CD4-positive, alpha-beta T cell treated with Interleukin-17A for 1 hour (primary cell): Measurements from ENCODE around the gene LDLRAP1.
"Not testable (repeated sequence)": the region's sequence is repeated elsewhere in the genome, so short reads cannot be mapped to it uniquely, and the experiment has no call there.

ENCODE experiments used
- DNase-seq: peaks from one replicate; pipeline ENCODE4 v3.0.0-alpha.2; 2020

The LDLRAP1 gene

DNA sequence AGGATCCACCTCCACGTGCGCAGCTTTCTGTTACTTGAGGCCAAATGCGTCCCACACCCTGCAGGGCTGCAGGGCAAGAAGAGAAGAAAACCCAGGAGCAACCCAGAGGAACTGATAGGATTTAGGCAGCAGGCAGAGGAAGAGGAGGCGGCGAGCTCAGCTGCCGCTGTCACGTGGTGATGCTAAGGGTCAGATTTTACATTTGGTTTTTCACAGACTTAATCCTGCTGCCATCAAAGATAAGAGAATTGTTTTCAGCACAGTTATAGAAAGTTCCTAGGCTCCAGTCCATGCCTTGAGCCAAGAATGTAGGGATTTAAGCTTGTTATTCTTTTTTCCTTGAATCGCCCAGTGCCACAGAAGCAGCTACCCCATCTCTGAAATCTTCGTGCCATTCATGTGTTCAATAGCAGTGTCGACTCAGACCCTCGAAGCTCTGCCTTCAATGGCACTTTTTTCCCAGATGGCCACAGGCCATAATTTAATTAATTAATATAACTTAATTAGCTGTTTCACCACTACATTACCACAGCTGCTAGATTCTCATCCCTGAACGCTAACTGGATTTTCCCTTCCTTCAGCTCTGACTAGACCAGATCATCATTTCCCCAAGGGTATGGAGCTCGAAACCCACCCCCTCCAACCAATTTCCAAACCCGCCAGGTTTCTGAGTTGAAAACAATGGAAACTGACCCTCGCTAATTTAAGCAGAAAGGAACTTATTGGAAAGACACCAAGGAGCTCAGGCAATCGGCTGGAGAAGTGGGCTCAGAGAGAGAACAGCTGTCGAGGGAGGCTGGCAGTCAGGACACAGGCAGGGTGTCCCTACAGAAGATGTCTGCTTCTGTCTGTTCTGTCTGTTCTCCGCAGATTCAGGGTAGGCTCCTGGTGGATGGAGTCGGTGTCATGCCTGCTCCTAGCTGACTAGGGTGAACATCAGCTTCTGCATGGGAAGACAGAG lies 36.2 kb downstream of the LDLRAP1 start:
- DNase-seq: no peak

DNA sequence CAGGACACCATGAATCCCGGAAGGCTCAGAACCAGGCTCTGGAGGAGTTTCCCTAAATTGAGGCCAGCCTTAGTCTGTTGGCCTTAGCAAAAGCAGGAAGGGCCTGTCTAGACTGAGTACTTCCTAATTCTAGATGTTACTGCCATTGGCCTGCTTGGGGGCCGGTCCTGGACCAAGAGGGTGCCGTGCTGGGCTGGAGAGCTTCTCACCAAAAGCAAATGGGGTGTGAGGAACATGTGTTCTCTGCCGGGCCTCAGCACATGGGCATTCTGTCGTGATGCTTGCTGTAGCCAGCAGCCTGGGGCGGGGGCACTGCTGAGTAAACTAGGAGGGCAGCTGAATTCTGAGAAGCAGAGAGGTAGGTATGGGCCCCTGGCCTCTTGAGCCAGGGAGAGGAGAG lies 37.5 kb downstream of the LDLRAP1 start:
- no peak for DNase-seq

GRCh38 chr1:25581764-25582163 lies 38.4 kb downstream of the LDLRAP1 start:
- DNase-seq: no peak

GRCh38 chr1:25583519-25584370 lies 40.3 kb downstream of the LDLRAP1 start:
- no peak for DNase-seq

GRCh38 chr1:25586181-25586588 lies 42.8 kb downstream of the LDLRAP1 start:
- DNase-seq: no peak

- DNase-seq: peak; percentile 24
Measured at GRCh38 chr1:25587290-25587689, 43.9 kb downstream of the LDLRAP1 start.

- DNase-seq: not testable (repeated sequence)
Measured at GRCh38 chr1:25588224-25588623, 44.8 kb downstream of the LDLRAP1 start.

DNA sequence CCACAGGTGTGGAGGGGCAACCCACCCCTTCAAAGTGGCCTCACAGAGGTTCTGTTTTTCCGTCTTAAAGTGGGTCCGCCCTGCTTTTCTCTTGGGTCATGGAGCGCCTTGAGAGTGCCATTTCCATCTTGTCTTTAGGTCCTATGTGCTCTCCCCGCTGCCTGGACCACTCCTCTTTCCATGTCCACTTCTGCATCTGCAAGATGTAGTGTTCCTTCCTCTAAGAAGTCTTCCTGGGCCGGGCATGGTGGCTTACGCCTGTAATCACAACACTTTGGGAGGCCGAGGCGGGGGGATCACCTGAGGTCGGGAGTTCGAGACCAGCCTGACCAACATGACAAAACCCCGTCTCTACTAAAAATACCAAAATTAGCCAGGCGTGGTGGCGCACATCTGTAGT lies 45.4 kb downstream of the LDLRAP1 start:
- DNase-seq: not testable (repeated sequence)

DNA sequence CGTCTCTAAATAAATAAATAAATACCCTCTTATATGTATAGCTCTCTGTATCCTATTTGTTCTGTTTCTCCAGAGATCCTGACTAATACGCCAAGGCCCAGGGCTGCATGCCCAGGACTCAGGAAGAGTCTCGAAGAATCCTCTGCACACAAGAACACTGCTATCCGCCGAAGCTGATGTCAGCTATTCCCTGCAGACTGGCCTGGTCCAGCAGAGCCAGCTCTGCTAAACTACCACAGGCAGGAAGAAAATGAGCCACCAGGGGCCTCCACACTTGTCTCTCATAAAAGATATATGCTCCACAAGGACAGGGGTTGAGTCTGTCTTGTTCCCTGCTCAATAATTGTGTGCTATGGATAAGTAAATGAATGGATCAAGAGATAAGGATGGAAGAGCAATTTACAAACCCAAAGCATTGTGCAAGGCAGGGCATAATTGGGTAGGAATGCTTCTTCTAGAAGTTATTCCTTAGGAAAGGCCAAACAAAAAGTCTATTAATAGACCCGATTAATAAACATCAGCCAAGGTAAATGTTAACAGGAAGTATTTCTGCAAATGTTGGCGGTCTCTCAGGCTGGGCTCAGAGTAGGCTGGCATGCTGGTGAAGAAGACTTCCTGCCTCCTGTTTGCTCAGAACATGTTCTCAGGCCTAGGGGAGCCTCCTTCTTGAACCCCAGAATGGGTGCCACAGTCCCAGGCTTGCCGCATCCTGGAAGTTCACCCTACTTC lies 46.9 kb downstream of the LDLRAP1 start:
- DNase-seq: no peak

DNA sequence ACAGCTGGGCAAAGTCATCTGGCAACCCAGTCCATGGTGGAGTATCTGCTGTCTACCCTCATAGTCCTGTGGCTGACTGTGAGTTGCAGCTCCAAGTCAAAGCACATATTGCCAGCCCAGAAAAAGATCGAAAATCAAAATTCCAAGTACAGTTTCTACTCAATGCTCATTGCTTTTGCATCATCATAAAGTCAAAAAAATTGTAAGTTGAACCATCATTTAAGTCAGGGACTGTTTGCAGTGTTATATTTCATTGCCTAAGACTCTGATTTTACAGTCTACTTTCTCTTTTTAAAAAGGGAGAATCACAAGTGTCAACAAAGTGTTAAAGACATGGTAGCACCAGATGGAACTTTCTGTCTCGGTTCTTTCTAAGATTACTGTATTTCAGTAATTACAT lies 50.5 kb downstream of the LDLRAP1 start:
- no peak for DNase-seq

DNA sequence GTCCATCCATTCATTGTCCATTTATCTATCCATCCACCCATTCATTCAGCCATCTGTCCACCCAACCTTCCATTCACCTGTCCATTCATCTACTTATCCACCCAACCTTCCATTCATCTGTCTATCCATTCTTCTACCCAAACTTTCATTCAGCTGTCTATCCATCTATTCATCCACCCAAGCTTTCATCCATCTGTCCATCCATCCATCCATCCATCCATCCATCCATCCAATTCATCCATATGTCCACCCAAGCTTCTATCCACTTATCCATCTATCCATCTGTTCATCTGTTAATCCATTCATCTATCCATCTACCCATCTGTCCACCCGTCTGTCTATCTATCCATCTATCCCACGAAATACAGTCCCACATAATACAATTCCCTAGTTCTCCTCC lies 51.6 kb downstream of the LDLRAP1 start:
- DNase-seq: no peak

- not testable (repeated sequence) for DNase-seq
Measured at GRCh38 chr1:25596641-25597040, 53.2 kb downstream of the LDLRAP1 start.

GRCh38 chr1:25598879-25599278 lies 55.5 kb downstream of the LDLRAP1 start:
- DNase-seq: no peak

DNA sequence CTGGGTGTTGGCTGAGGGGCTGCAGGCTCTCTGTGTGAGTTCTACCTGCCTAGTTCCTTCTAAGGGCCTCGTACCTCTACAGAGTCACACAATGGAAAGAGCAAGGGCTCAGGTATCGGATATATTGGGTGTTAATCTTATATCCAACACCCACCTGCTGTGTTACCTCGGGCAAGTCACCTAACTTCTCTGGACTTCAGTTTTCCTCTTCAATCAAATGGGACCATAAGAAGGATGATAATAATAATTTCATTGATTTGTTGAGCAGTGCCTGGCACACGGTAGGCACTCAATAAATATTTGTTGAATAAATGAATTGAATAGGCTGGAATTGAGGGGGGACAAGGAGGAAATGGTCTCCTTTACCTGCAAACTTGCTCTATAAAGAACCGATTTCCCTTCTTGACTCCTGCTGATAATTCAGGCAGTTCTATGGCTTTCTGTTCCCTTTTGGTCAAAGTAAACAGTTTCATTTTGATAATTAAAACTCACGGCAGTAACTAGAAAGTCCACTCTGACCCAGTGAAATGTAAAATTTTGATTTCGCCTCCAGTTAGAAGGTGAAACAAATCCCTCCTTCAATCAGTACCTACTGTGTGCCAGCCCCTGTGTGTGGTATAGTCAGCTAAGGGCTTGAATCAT lies 56.7 kb downstream of the LDLRAP1 start:
- DNase-seq: no peak

GRCh38 chr1:25600971-25601699 lies 57.7 kb downstream of the LDLRAP1 start:
- DNase-seq: not testable (repeated sequence)

DNA sequence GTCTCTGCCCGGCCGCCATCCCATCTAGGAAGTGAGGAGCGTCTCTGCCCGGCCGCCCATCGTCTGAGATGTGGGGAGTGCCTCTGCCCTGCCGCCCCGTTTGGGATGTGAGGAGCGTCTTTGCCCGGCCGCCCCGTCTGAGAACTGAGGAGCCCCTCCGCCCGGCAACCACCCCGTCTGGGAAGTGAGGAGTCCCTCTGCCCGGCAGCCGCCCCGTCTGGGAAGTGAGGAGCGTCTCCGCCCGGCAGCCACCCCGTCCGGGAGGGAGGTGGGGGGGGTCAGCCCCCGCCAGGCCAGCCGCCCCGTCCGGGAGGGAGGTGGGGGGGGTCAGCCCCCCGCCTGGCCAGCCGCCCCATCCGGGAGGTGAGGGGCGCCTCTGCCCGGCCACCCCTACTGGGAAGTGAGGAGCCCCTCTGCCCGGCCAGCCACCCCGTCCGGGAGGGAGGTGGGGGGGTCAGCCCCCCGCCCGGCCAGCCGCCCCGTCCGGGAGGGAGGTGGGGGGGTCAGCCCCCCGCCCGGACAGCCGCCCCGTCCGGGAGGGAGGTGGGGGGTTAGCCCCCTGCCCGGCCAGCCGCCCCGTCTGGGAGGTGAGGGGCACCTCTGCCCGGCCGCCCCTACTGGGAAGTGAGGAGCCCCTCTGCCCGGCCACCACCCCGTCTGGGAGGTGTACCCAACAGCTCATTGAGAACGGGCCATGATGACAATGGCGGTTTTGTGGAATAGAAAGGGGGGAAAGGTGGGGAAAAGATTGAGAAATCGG lies 60.6 kb downstream of the LDLRAP1 start:
- DNase-seq: not testable (repeated sequence)

DNA sequence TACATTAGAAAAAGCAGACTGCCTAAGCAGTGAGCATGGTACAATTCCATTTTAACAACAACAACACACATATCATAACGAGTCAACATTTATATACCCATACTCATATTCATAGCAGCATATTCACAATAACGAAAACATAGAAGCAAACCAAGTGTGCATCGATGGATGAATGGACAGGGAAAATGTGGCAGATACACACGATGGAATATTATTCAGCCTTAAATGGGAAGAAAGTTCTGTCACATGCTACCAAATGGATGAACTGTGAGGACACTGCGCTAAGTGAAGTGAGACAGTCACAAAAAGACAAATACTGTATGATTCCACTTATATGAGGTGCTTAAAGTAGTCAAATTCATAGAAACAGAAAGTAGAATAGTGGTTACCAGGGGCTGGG lies 63.7 kb downstream of the LDLRAP1 start:
- DNase-seq: no peak

DNA sequence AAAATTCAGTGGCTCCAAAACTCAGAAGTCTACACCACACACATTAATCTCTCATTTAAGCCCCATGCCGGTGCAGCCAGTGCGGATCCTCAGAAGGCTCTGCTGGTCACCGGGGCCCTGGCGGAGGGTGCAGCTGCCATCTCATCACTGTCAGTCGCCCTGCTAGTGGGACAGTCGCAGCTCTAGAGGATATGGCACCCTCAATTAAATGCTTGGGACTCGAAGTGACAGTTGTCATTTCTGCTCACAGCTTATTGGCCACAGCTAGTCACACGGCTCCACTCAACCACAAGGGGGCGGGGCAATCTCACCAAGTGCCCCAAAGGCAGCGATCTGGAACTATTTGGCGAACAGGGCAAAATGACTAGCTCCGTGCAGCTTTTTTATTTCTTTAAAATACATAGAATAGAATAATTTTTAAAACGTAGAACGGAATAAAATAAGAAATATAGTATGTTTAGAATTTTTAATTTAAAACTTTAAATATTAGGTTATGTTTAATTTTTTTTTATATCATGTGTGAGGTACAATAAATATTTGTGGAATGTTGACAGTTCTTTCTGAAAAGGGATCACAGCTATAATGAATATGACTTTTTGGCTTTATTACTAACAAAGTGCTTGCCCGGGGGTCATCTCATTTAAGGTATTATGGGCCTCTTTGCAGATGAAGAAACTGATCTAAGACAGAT lies 65.2 kb downstream of the LDLRAP1 start:
- DNase-seq: peak; percentile 90

DNA sequence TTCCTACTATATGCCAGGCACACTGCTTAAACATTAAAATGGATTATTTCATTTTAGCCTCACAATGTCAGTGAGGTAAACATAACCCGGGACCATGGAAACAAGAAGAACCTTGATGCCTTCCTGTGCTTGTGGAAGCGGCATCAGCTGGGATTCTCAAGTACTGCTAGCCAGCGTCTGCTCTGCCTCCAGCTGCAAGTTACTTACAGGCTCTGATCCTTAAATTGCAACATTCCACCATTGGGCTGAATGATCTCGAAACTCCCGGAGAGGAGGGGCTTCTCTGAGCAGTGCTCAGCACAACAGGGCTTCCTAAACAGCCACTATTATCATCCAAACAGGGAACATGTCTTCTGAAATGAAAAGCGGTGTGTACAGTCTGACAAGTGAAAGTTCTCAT lies 66.5 kb downstream of the LDLRAP1 start:
- DNase-seq: no peak
